HepG2 (cell line): ENCODE measurements around the gene ERBB4. TPM values are rescaled to one million over a fixed set of nuclear protein-coding genes. Genes with fewer than 3 reads are reported as not detected.

ENCODE experiments used
- BORCS8-MEF2B ChIP-seq: sonication (generic); formaldehyde crosslinking; IDR thresholded peaks from 2 replicates; pipeline ENCODE4 v1.8.0; 2022; ENCODE audit warnings: mild to moderate bottlenecking, missing genetic modification reagents
- GATAD1 ChIP-seq: IDR thresholded peaks from 2 replicates; pipeline ENCODE4 v1.6.1; 2016; ENCODE audit warnings: missing genetic modification reagents, missing compliant biosample characterization
- RARA ChIP-seq: IDR thresholded peaks from 2 replicates; pipeline ENCODE4 v1.6.1; 2016; ENCODE audit warnings: missing genetic modification reagents, missing compliant biosample characterization
- THAP11 ChIP-seq: IDR thresholded peaks from 2 replicates; pipeline ENCODE4 v1.6.1; 2016; ENCODE audit warnings: missing biosample characterization, missing genetic modification reagents
- ZBTB7A ChIP-seq: sonication (generic); formaldehyde crosslinking; IDR thresholded peaks from 2 replicates; pipeline ENCODE4 v1.8.0; 2022; ENCODE audit warnings: mild to moderate bottlenecking, missing genetic modification reagents
- ZNF543 ChIP-seq: sonication (generic); formaldehyde crosslinking; IDR thresholded peaks from 2 replicates; pipeline ENCODE4 v1.4.0; 2020; ENCODE audit warnings: mild to moderate bottlenecking, missing genetic modification reagents
- polyA plus RNA-seq, 8 experiments: library from polyadenylated mRNA; depleted of rRNA in 3 of 8; stranded (reverse) in 7 of 8; unstranded in 1 of 8; fragments of >200 nt; fragmentation: Illumina TruSeq in 4 of 8; extraction: Trizol in 4 of 8; gene quantifications; 2 replicates each; pipeline versions ENCODE4 v1.2.1 to v1.2.3, GENCODE V29; 2011 to 2016; ENCODE audit warnings: low read depth in 4 of 8, missing spikeins in 1 of 8, mixed read lengths in 1 of 8; ENCODE audit not compliant: insufficient read depth in 1 of 8
- total RNA-seq, 5 experiments: library from RNA; depleted of rRNA; stranded (reverse); fragments of >200 nt; fragmentation: Illumina TruSeq; extraction: Trizol; gene quantifications; 2 replicates each; pipeline ENCODE4 v1.2.3, GENCODE V29; 2016; ENCODE audit warnings: low read depth in 1 of 5
- TF ChIP-seq, protein P1 (sequence below): IDR thresholded peaks from 2 replicates; pipeline ENCODE4 v1.4.0; 2020; ENCODE audit warnings: mild to moderate bottlenecking, missing genetic modification reagents
- TF ChIP-seq, protein P2 (sequence below): sonication (generic); formaldehyde crosslinking; IDR thresholded peaks from 2 replicates; pipeline ENCODE4 v1.5.0; 2020; ENCODE audit warnings: missing genetic modification reagents
- TF ChIP-seq, protein P3 (sequence below): sonication (generic); formaldehyde crosslinking; IDR thresholded peaks from 2 replicates; pipeline ENCODE4 v1.4.0; 2020; ENCODE audit warnings: missing genetic modification reagents
- TF ChIP-seq, protein P4 (sequence below): sonication (generic); formaldehyde crosslinking; IDR thresholded peaks from 2 replicates; pipeline ENCODE4 v1.8.1; 2023; ENCODE audit warnings: mild to moderate bottlenecking, moderate library complexity, missing genetic modification reagents
- TF ChIP-seq, protein P5 (sequence below): IDR thresholded peaks from 2 replicates; pipeline ENCODE4 v1.6.1; 2016; ENCODE audit warnings: low read depth, control low read depth
- TF ChIP-seq, protein P6 (sequence below): sonication (generic); formaldehyde crosslinking; conservative IDR thresholded peaks from 2 replicates; pipeline ENCODE4 v1.4.0; 2020; ENCODE audit warnings: missing genetic modification reagents
- TF ChIP-seq, protein P7 (sequence below): fragments of 450-650 bp; IDR thresholded peaks from 2 replicates; pipeline ENCODE4 v1.6.1; 2017

The ERBB4 gene
- total and polyA plus RNA-seq, 2 of the 13 experiments (the other 11 are each of a cell fraction or from before 2014, with no cell fraction given): not detected

DNA sequence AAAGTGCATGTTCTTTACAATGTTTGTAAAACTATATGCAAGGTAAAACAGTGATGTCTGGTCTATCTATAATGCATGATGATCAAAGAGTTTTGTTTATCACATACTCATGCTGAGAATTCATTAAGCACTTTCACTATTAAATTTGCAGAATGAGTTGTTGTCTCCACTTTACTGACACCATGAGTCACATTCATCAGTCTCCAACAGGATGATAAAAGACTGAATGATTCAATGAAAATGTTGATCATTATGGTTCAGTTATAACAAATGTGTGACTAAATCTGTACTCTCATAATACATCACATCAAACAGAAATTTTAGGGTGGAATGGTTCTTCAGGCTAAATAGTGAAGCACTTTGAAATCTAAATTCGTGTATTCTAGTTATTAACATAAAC, 129.0 kb downstream of the ERBB4 start (continued):
- TF ChIP-seq, protein P1, sequence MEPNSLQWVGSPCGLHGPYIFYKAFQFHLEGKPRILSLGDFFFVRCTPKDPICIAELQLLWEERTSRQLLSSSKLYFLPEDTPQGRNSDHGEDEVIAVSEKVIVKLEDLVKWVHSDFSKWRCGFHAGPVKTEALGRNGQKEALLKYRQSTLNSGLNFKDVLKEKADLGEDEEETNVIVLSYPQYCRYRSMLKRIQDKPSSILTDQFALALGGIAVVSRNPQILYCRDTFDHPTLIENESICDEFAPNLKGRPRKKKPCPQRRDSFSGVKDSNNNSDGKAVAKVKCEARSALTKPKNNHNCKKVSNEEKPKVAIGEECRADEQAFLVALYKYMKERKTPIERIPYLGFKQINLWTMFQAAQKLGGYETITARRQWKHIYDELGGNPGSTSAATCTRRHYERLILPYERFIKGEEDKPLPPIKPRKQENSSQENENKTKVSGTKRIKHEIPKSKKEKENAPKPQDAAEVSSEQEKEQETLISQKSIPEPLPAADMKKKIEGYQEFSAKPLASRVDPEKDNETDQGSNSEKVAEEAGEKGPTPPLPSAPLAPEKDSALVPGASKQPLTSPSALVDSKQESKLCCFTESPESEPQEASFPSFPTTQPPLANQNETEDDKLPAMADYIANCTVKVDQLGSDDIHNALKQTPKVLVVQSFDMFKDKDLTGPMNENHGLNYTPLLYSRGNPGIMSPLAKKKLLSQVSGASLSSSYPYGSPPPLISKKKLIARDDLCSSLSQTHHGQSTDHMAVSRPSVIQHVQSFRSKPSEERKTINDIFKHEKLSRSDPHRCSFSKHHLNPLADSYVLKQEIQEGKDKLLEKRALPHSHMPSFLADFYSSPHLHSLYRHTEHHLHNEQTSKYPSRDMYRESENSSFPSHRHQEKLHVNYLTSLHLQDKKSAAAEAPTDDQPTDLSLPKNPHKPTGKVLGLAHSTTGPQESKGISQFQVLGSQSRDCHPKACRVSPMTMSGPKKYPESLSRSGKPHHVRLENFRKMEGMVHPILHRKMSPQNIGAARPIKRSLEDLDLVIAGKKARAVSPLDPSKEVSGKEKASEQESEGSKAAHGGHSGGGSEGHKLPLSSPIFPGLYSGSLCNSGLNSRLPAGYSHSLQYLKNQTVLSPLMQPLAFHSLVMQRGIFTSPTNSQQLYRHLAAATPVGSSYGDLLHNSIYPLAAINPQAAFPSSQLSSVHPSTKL (CRISPR knock-in tag): no peak
- TF ChIP-seq ZNF543 (CRISPR knock-in tag) (no peak), RARA (CRISPR knock-in tag) (no peak), BORCS8-MEF2B (no peak), THAP11 (no peak), GATAD1 (no peak), ZBTB7A (CRISPR knock-in tag) (no peak)
- TF ChIP-seq, protein P2, sequence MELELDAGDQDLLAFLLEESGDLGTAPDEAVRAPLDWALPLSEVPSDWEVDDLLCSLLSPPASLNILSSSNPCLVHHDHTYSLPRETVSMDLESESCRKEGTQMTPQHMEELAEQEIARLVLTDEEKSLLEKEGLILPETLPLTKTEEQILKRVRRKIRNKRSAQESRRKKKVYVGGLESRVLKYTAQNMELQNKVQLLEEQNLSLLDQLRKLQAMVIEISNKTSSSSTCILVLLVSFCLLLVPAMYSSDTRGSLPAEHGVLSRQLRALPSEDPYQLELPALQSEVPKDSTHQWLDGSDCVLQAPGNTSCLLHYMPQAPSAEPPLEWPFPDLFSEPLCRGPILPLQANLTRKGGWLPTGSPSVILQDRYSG (CRISPR knock-in tag): no peak
- TF ChIP-seq, protein P3, sequence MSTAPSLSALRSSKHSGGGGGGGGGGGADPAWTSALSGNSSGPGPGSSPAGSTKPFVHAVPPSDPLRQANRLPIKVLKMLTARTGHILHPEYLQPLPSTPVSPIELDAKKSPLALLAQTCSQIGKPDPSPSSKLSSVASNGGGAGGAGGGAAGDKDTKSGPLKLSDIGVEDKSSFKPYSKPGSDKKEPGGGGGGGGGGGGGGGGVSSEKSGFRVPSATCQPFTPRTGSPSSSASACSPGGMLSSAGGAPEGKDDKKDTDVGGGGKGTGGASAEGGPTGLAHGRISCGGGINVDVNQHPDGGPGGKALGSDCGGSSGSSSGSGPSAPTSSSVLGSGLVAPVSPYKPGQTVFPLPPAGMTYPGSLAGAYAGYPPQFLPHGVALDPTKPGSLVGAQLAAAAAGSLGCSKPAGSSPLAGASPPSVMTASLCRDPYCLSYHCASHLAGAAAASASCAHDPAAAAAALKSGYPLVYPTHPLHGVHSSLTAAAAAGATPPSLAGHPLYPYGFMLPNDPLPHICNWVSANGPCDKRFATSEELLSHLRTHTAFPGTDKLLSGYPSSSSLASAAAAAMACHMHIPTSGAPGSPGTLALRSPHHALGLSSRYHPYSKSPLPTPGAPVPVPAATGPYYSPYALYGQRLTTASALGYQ (CRISPR knock-in tag): no peak
- TF ChIP-seq, protein P4, sequence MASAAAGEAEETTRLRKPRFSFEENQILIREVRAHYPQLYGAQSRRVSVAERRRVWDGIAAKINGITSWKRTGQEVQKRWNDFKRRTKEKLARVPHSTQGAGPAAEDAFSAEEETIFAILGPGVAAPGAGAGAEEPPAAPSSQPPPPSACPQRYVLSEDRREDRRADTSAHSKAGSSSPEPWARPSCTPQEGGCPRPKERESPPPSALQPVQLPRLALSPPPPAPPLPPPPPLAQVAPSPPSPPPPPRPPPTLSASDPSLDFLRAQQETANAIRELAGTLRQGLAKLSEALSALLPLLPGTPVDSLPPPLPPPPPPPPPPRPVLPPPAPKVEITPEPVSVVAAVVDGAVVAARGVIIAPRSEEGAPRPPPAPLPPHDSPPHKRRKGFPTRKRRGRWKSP (CRISPR knock-in tag): no peak
- TF ChIP-seq, protein P5, sequence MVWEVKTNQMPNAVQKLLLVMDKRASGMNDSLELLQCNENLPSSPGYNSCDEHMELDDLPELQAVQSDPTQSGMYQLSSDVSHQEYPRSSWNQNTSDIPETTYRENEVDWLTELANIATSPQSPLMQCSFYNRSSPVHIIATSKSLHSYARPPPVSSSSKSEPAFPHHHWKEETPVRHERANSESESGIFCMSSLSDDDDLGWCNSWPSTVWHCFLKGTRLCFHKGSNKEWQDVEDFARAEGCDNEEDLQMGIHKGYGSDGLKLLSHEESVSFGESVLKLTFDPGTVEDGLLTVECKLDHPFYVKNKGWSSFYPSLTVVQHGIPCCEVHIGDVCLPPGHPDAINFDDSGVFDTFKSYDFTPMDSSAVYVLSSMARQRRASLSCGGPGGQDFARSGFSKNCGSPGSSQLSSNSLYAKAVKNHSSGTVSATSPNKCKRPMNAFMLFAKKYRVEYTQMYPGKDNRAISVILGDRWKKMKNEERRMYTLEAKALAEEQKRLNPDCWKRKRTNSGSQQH (CRISPR knock-in tag): no peak
- TF ChIP-seq, protein P6, sequence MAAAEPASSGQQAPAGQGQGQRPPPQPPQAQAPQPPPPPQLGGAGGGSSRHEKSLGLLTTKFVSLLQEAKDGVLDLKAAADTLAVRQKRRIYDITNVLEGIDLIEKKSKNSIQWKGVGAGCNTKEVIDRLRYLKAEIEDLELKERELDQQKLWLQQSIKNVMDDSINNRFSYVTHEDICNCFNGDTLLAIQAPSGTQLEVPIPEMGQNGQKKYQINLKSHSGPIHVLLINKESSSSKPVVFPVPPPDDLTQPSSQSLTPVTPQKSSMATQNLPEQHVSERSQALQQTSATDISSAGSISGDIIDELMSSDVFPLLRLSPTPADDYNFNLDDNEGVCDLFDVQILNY (CRISPR knock-in tag): no peak
- TF ChIP-seq, protein P7, sequence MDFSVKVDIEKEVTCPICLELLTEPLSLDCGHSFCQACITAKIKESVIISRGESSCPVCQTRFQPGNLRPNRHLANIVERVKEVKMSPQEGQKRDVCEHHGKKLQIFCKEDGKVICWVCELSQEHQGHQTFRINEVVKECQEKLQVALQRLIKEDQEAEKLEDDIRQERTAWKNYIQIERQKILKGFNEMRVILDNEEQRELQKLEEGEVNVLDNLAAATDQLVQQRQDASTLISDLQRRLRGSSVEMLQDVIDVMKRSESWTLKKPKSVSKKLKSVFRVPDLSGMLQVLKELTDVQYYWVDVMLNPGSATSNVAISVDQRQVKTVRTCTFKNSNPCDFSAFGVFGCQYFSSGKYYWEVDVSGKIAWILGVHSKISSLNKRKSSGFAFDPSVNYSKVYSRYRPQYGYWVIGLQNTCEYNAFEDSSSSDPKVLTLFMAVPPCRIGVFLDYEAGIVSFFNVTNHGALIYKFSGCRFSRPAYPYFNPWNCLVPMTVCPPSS: no peak
